ENCODE results near the gene SRR.

The SRR gene

DNA sequence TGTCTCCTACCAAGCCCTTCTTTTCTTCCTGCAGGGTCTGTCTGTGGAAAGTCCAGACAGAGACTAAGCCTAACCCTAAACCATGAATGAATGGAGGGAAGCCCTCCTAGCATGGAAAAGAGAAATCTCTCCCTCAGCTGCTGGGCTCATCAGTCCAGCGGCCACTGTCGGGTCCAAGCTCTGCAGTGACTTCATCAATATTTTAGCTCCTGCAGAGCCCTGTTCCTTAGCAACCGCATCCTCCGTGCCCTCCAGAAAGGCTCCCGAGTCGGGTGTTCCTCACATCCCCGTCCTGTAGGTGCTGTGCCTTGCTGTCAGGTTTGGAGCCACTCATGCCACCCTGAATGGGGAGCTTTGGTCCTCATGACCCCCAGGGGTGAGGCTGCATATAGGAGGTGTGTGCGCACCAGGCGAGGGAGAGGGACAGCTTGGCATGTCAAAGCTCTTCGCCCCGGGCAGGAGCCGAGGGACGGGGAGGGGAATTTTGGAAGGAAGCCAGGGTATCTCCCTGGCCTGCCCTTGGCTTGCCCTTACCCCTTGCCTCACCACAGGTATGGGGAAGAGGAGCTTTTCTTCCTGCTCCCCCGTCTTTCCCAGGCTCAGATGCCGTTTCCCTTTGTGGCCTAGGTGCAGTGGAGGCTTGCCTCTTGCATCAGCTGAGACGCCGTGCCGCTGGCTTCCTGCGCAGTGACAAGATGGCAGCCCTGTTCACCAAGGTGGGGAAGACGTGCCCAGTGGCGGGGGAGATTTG, 57.4 kb downstream of the SRR start:
- no peaks in the 10 kb centered on the region for H3K4me1 ChIP-seq
- no peaks in the 10 kb centered on the region for H3K9me3 ChIP-seq
- TF ChIP-seq, protein P1, sequence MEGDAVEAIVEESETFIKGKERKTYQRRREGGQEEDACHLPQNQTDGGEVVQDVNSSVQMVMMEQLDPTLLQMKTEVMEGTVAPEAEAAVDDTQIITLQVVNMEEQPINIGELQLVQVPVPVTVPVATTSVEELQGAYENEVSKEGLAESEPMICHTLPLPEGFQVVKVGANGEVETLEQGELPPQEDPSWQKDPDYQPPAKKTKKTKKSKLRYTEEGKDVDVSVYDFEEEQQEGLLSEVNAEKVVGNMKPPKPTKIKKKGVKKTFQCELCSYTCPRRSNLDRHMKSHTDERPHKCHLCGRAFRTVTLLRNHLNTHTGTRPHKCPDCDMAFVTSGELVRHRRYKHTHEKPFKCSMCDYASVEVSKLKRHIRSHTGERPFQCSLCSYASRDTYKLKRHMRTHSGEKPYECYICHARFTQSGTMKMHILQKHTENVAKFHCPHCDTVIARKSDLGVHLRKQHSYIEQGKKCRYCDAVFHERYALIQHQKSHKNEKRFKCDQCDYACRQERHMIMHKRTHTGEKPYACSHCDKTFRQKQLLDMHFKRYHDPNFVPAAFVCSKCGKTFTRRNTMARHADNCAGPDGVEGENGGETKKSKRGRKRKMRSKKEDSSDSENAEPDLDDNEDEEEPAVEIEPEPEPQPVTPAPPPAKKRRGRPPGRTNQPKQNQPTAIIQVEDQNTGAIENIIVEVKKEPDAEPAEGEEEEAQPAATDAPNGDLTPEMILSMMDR (IDR thresholded peaks at IDR 0.05) = no peak
- no peak overlapping the region for H3K4me3 ChIP-seq
- H3K27me3 ChIP-seq = no peaks in the 10 kb centered on the region
- DNase-seq = no peak
- peaks cover 9 to 71% (median 26%) of the 10 kb centered on the region in 3 donors for H3K36me3 ChIP-seq
- no peak overlapping the region for H3K27ac ChIP-seq
- intact Hi-C loops (cut with DNase I; ENCODE audit: low total_unique reads) = no loop called here

DNA sequence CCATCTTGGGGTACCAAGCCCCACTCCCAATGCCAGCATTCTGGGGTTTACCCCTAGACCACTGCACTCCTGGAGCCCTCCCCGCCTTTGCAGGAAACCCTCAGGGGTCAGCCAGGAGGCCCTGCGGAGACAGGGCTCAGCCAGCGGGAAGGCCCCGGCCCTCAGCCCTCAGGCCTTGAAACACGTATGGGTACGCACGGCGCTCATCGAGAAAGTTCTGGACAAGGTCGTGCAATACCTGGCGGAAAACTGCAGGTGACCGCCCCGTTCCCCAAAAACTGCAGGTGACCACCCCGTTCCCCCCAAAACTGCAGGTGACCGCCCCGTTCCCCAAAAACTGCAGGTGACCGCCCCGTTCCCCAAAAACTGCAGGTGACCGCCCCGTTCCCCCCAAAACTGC, 58.3 kb downstream of the SRR start:
- H3K4me3 ChIP-seq = no peak overlapping the region
- TF ChIP-seq, protein P1 (IDR thresholded peaks at IDR 0.05) = no peak
- intact Hi-C loops (cut with DNase I; ENCODE audit: low total_unique reads) = no loop called here
- DNase-seq = no peak
- H3K27ac ChIP-seq = no peak overlapping the region
- no peaks in the 10 kb centered on the region for H3K4me1 ChIP-seq
- no peaks in the 10 kb centered on the region for H3K27me3 ChIP-seq
- no peaks in the 10 kb centered on the region for H3K9me3 ChIP-seq
- H3K36me3 ChIP-seq = peaks cover 9 to 79% (median 26%) of the 10 kb centered on the region in 3 donors

DNA sequence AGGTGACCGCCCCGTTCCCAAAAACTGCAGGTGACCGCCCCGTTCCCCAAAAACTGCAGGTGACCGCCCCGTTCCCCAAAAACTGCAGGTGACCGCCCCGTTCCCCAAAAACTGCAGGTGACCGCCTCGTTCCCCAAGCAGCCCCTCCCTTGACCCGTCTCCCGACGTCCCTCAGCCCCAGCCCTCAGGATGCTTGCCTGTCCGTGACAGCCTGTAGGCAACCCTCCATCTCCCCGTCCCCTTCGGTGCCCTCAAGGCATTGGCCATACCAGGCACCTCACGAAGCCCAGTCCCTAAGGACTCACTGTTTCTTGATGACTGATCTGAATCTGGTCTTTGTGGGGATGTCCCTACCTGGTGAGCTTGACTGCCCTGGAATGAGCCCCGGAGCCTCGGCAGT, 58.7 kb downstream of the SRR start:
- Histone ChIP-seq H3K36me3 (peaks cover 9 to 83% (median 26%) of the 10 kb centered on the region in 3 donors), H3K27ac (no peak overlapping the region), H3K27me3 (no peaks in the 10 kb centered on the region), H3K4me3 (no peak overlapping the region), H3K9me3 (no peaks in the 10 kb centered on the region), H3K4me1 (no peaks in the 10 kb centered on the region)
- DNase-seq = no peak
- TF ChIP-seq, protein P1 (IDR thresholded peaks at IDR 0.05) = no peak
- intact Hi-C loops (cut with DNase I; ENCODE audit: low total_unique reads) = no loop called here

DNA sequence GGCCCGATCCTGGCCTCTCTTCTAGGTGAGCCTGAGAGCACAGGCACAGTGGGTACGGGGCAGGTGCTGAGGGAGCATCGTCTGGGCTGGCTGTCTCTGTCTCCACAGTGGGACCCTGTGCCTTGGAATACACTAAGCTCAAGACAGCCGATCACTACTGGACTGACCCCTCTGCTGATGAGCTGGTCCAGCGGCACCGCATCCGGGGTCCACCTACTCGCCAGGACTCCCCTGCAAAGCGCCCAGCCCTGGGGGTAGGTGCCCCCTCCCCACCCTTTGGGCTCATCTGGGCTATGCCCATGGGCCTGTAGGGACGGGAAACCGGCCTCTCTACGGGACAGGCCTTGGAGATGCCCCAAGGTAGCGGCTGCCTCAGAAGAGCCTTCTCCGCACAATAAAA, 59.1 kb downstream of the SRR start:
- intact Hi-C loops (cut with DNase I; ENCODE audit: low total_unique reads) = no loop called here
- Histone ChIP-seq H3K4me1 (no peaks in the 10 kb centered on the region), H3K36me3 (peaks cover 9 to 85% (median 26%) of the 10 kb centered on the region in 3 donors), H3K27ac (no peak overlapping the region), H3K27me3 (no peaks in the 10 kb centered on the region), H3K9me3 (no peaks in the 10 kb centered on the region), H3K4me3 (no peak overlapping the region)
- TF ChIP-seq, protein P1 (IDR thresholded peaks at IDR 0.05) = no peak
- no peak for DNase-seq

DNA sequence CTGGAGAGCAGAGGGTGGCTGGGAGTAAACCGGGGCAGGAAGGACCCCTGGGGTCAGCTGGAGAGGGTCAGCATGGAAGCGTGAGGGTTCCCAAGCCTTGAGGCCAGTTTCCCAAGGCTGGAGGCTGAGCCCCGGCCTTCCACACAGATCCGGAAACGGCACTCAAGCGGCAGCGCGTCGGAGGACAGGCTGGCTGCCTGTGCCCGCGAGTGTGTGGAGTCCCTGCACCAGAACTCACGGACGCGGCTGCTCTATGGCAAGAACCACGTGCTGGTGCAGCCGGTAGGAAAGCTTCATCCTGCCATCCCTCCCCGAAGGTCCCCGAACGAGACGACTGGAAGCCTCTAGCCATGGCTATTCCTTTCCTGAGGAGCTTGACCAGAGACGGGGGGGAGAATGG, 59.6 kb downstream of the SRR start:
- intact Hi-C loops (cut with DNase I; ENCODE audit: low total_unique reads) = no loop called here
- no peaks in the 10 kb centered on the region for H3K9me3 ChIP-seq
- peaks cover 9 to 85% (median 26%) of the 10 kb centered on the region in 3 donors for H3K36me3 ChIP-seq
- DNase-seq = no peak
- H3K27ac ChIP-seq = no peak overlapping the region
- no peaks in the 10 kb centered on the region for H3K27me3 ChIP-seq
- no peak overlapping the region for H3K4me3 ChIP-seq
- no peaks in the 10 kb centered on the region for H3K4me1 ChIP-seq
- TF ChIP-seq, protein P1 (IDR thresholded peaks at IDR 0.05) = no peak
